Measurements from ENCODE around the gene MAP2K6. TPM values are rescaled to one million over a fixed set of nuclear protein-coding genes. Genes with fewer than 3 reads are reported as not detected.

The MAP2K6 gene
- total RNA-seq, 1 experiment from 2014 or later, result 17.7 TPM

- no CpG with 5 or more reads among the region's 2 CpGs for WGBS (ENCODE audit: extremely low coverage, insufficient read length, low lambda C conversion rate)
- peaks cover 3% of the 10 kb centered on the region; the same call in 1 of the 2 replicates for H3K79me2 ChIP-seq (ENCODE audit: insufficient read depth, low read length)
- no peak overlapping the region for H3K4ac ChIP-seq (ENCODE audit: low read depth, low read length)
These were observed 4.0 kb downstream of the MAP2K6 start for GRCh38 chr17:69418535-69418934.

More at GRCh38 chr17:69418535-69418934, 4.0 kb downstream of the MAP2K6 start:
- H4K91ac ChIP-seq (ENCODE audit: insufficient read length, low read depth, low read length), result no peak overlapping the region
- no peaks in the 10 kb centered on the region for H3K27me3 Mint-ChIP-seq (ENCODE audit: low read depth)
- no peak overlapping the region for H2BK15ac ChIP-seq (ENCODE audit: low read depth, low read length)
- H2BK120ac ChIP-seq (ENCODE audit: low read depth, low read length, poor library complexity, severe bottlenecking), result no peak overlapping the region
- H2BK20ac ChIP-seq (ENCODE audit: low read depth, low read length, poor library complexity, severe bottlenecking), result no peak overlapping the region
- no peaks in the 10 kb centered on the region; the same call in 1 of the 2 replicates for H3K4me1 ChIP-seq (ENCODE audit: insufficient read depth, low read length)
- no peaks in the 10 kb centered on the region; a peak in 1 of 5 replicates for H3K9me3 Mint-ChIP-seq
- no peak for DNase-seq
- H3K9me3 ChIP-seq (ENCODE audit: control insufficient read depth, low read depth, low read length), result no peaks in the 10 kb centered on the region
- H3K23ac ChIP-seq (ENCODE audit: insufficient read length, low read depth, low read length), result no peak overlapping the region
- no peak overlapping the region for H3K4me3 Mint-ChIP-seq
- no peaks in the 10 kb centered on the region for H3K27me3 ChIP-seq (ENCODE audit: insufficient read depth, low read length)
- no peak overlapping the region for H2BK5ac ChIP-seq (ENCODE audit: insufficient read length, low read length)
- H2AFZ ChIP-seq (ENCODE audit: low read length), result no peak overlapping the region
- H4K5ac ChIP-seq (ENCODE audit: insufficient read length, low read depth, low read length), result no peak overlapping the region
- no peak for TF ChIP-seq CTCF (conservative IDR thresholded peaks at IDR 0.05)
- H3T11ph ChIP-seq (ENCODE audit: low read length), result no peak overlapping the region
- H3K14ac ChIP-seq (ENCODE audit: insufficient read depth, low read length), result no peak overlapping the region
- no peak overlapping the region for H4K8ac ChIP-seq (replicated peaks; ENCODE audit: insufficient read length, low read depth, low read length)
- no peaks in the 10 kb centered on the region for H4K20me1 ChIP-seq (ENCODE audit: control insufficient read depth, insufficient read depth, insufficient read length)
- no peak overlapping the region for H3K27ac ChIP-seq (ENCODE audit: insufficient read length, low read depth, low read length)
- no peak overlapping the region for H3K56ac ChIP-seq (ENCODE audit: insufficient read length, low read depth, low read length)
- no peak overlapping the region for H3K18ac ChIP-seq (ENCODE audit: insufficient read length, low read depth, low read length)
- no peak overlapping the region for H3K27ac Mint-ChIP-seq
- H3K4me2 ChIP-seq (ENCODE audit: insufficient read depth, insufficient read length, low read length), result no peak overlapping the region
- no peaks in the 10 kb centered on the region for H3K79me1 ChIP-seq (ENCODE audit: insufficient read depth, low read depth, low read length, poor library complexity, severe bottlenecking)
- peaks cover 2 to 8% (median 3%) of the 10 kb centered on the region in 3 experiments; a peak in 6 of 7 replicates for H3K36me3 Mint-ChIP-seq (ENCODE audit: insufficient read depth in 1 of 3, low read depth in 3 of 3)
- no peak overlapping the region for H2BK12ac ChIP-seq (ENCODE audit: insufficient read length, low read depth, low read length)
- no peak overlapping the region for H3K9ac ChIP-seq (ENCODE audit: extremely low read depth, insufficient read length, low read length)
- no peak overlapping the region for H2AK5ac ChIP-seq (ENCODE audit: insufficient read length, low read length)
- H3K4me1 Mint-ChIP-seq, result peaks cover 5 to 14% of the 10 kb centered on the region in 2 experiments
- H3K23me2 ChIP-seq (ENCODE audit: insufficient read length, low read depth, low read length, poor library complexity, severe bottlenecking), result peaks cover 7% of the 10 kb centered on the region
